ENCODE data around the gene CAVIN1.
"Not testable (repeated sequence)": the region's sequence is repeated elsewhere in the genome, so short reads cannot be mapped to it uniquely, and the experiment has no call there.

DNA sequence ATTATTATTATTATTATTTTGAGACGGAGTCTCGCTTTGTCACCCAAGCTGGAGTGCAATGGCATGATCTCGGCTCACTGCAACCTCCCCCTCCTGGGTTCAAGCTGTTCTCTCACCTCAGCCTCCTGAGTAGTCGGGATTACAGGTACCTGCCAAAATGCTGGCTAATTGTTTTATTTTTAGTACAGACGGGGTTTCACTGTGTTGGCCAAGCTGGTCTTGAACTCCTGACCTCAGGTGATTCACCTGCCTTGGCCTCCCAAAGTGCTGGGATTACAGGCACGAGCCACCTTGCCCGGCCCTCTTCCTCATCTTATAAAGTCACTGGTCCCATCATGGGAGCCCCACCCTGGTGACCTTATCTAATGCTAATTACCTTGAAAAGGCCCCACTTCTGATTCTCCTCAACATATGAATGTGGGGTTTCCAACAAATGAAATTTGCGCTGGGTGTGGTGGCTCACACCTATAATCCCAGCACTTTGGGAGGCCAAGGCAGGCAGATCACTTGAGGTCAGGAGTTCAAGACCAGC lies 22.1 kb downstream of the CAVIN1 start:
- TF ChIP-seq POLR2AphosphoS5, POLR2A (IDR thresholded peaks at IDR 0.05): not testable (repeated sequence)

Data from sigmoid colon (tissue), 4 donors.